Cardiac ventricle fibroblast (primary cell): ENCODE measurements around the gene RFX3. TPM values are rescaled to one million over a fixed set of nuclear protein-coding genes. Genes with fewer than 3 reads are reported as not detected.

Experiments
- total RNA-seq: library from RNA; depleted of rRNA; stranded (reverse); fragments of >200 nt; gene quantifications from 2 replicates; pipeline ENCODE4 v1.2.3, GENCODE V29; 2015

RFX3 gene
- total RNA-seq: 1.3 and 1.4 TPM in 2 replicates

GRCh38 chr9:3525836-3526164 lies at the start of gene RFX3:
RFX3 (minus strand) TSS chr9:3526001; CDS start chr9:3395588, 130,413 bp downstream.

